Pulmonary artery endothelial cell (primary cell): Measurements from ENCODE around the gene NDFIP1. TPM values are rescaled to one million over a fixed set of nuclear protein-coding genes. Genes with fewer than 3 reads are reported as not detected.
A peak's percentile ranks its signal among the peaks of the same experiment; 100 is the strongest.
"Not testable (repeated sequence)": the region's sequence is repeated elsewhere in the genome, so short reads cannot be mapped to it uniquely, and the experiment has no call there.

Experiments
- DNase-seq: peaks from one replicate; pipeline ENCODE4 v3.0.0-alpha.2; 2011; ENCODE audit warnings: low read depth, low spot score
- total RNA-seq: library from RNA; depleted of rRNA; stranded (reverse); fragments of >200 nt; gene quantifications from 2 replicates; pipeline ENCODE4 v1.2.3, GENCODE V29; 2014

The NDFIP1 gene
- 36.8 and 44.9 TPM in 2 replicates for total RNA-seq

DNA sequence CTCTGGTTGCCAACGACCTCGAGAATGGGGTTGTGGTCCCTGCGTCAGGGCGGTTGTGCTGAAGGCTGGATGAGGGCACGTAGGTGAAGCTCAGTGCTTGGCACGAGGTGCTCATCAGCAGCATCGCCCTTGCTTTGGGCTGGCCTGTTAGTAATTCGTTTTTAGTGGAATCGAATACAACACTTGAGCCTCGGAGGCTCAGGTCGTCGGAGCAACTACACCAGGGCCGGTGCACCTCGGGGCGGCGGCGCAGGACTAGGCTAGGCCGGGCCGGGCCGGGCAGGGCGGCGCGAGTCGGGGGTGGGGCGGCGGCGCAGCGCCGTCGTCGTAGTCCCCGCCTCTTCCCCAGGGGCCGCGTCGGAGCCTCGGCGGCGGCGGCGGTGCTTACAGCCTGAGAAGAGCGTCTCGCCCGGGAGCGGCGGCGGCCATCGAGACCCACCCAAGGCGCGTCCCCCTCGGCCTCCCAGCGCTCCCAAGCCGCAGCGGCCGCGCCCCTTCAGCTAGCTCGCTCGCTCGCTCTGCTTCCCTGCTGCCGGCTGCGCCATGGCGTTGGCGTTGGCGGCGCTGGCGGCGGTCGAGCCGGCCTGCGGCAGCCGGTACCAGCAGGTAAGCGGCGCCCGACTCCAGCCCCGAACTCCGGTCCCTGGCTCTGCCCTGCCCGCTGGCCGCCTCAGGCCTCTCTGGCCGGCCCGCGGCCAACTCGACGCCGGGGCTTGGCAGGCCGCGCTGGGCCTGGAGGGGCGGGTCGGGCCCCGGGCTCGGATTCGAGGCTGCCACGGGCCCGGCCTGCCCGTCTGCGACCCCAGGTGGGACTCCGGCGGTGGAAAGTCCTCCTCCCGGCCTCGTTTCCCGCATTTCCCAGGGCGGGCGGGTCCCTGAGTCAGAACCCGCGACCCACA, at the start of gene NDFIP1:
Gene NDFIP1 (plus strand): TSS at position 348 of the 899 bp plus-strand sequence. CDS start 196 bp downstream, at position 544.
- DNase-seq = peak; percentile 36

- DNase-seq = no peak
These were observed 49.2 kb upstream of the NDFIP1 start for GRCh38 chr5:142059304-142059940.

DNA sequence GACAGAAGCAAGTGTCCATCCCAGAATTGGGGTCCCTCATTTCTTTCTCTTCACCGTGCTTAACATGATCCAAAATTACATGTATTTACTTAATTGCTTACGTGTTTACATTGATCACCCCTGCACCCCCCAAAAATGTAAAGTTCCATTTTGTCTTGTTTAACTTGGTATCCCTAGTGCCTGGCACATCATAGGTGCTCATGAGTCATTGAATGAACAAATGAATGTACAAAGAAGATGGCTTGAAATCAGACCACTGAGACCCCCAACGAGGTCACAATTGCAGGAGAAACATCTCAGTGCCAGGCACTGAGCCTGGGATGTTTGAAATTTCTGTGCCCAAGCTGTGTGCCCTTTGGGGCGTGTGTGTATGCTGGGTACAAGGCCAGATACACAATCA, 45.2 kb upstream of the NDFIP1 start:
- no peak for DNase-seq

GRCh38 chr5:142063878-142064331, 44.7 kb upstream of the NDFIP1 start:
- peak; percentile 4 for DNase-seq

- DNase-seq = no peak
These were observed 43.3 kb upstream of the NDFIP1 start for GRCh38 chr5:142065273-142065672.

- no peak for DNase-seq
These were observed 38.8 kb upstream of the NDFIP1 start for GRCh38 chr5:142069606-142070399.

- no peak for DNase-seq
These were observed 37.8 kb upstream of the NDFIP1 start for GRCh38 chr5:142070734-142071133.

DNA sequence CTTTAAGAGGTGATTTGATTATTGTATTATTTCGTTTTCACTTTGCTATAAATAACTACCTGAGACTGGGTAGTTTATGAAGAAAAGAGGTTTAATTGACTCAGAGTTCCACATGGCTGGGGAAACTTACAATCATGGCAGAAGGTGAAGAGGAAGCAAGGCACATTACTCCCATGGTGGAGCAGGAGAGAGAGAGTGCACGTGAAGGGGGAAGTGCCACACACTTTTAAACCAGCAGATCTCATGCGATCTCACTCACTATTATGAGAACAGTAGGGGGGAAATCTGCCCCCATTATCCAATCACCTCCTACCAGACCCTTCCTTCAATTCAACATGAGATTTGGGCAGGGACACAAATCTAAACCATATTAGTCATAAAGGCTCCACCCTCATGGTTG, 36.1 kb upstream of the NDFIP1 start:
- DNase-seq = no peak

DNA sequence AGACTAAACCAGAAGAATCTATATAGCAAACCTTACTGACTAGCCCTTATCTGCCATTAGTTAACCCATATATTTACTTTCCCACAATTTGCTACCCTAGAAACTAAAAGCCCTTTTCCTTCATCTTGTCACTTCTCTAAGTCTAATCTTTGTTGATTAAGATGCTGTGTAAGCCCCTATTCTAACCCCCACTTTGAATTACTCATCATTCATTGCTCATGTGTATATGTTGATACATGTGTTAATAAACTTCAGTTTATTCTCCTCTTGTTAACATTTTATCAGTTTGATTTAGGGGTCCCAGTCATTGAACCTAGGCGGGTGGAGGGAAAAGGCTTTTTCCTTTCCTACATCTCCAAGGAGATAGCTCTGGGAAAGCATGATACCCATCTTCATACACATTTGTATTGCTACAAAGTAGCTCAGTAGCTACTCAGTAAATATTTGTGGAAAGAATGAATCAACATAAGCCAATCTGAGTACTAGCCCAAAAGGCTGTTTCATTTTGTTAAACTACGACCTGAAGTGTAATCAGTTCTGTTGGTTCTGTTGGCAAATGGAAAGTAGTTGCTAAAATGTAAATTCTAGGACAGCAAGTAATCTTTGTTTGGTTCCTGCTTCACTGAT, 35.1 kb upstream of the NDFIP1 start:
- no peak for DNase-seq

GRCh38 chr5:142074006-142074405, 34.6 kb upstream of the NDFIP1 start:
- no peak for DNase-seq

DNA sequence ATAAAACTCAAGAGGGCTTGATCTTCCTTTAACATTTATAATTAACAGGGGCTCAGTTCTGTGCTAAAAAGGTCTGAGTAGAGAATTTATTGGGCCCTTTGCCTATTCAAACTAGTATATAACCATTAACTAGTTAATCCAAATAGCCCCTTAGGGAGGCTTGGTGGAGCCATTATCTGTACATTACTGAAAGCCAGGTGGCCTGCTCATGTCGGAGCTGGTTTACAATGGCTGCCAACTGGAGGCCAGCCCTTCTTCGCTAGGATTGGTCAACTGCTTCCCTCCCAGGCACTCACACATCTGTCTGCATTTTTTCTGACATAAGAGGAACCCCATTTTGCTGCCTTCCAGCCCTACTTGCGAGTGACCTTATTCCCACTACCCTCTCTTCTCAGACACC, 30.4 kb upstream of the NDFIP1 start:
- no peak for DNase-seq

DNA sequence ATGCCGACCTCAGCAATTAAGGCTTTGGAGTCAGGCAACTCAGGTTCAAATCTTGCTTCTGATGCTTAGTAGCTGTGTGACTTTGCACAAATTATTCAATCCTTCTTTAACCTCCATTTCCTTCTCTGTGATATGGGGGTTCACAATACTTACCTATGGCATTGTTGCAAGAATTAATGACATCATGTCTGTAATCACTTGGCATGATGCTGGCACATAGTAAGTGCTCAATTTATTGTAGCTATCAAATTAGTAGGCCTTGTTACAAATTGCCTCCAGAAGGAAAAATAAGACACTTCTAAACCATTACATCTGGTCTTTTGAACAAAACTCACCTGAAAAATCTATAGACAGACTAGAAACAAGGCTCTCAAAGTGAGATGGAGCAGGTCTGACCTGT, 29.9 kb upstream of the NDFIP1 start:
- no peak for DNase-seq

GRCh38 chr5:142079306-142079721, 29.3 kb upstream of the NDFIP1 start:
- DNase-seq = no peak

DNA sequence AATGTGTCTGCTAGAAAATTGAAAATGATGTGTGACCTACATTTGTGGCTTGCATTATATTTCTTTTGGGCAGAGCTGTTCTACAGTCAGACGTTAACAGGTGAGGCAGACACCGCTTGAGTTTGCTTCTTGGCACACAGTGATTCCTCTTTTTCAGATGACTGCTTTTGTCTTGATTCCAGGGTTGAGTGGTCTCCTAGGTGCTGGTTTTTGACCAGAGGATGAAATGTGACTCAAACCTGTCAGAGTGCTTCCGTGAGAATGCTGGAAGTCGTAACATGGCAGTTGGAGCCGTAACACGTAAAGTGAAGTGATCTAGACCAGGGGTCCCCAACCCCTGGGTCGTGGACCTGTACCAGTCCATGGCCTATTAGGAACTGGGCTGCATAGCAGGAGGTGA, 28.3 kb upstream of the NDFIP1 start:
- DNase-seq = no peak

GRCh38 chr5:142082182-142082781, 26.3 kb upstream of the NDFIP1 start:
- no peak for DNase-seq

DNA sequence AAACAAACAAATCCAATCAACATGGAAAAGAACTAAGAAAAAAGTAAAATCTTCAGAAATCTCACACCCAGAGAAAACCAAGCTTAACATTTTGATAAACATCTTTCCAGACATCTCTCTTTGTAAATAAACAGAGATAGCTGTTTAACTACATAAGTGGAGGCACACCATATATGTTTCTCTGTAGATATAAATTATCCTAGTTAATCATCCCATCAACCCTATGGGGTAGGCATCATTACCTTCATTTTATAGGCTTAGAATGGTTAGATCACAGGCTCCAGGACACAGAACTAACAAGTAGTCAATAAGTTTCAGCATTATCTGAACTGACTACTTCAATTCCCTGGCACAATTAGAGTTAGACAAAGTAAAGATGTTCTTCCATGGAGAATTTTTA, 22.4 kb upstream of the NDFIP1 start:
- DNase-seq = no peak

- DNase-seq = no peak
These were observed 21.9 kb upstream of the NDFIP1 start for GRCh38 chr5:142086679-142087078.

GRCh38 chr5:142087920-142088679, 20.5 kb upstream of the NDFIP1 start:
- no peak for DNase-seq

DNA sequence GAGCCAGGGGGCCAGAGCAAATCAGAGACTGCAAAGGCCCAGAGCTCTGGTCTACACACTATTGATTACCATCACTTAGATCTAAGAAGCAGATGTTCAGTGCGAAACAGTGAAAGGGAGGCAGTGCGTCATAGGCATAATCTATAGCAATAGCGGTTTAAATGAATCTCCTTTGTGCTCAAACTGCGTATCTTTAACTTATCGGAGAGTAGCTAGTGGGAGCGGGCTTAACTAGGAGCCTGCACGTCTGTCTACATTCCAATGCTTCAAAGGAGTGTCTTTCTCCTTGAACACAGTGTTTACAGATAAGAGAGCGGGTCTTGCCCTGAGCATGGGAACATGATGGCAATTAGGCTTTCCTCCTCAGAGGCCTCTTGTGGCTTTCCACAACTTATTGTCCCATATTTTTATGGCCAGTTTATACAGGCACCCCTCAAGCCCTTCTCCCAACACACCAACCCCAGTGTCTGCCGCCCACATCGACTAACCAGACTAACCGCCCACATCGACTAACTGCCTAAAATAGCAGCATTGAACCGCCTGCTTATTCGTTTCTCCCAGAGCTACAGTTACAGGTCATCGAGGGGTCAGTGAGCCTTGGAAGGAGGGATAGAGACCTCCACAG, 19.6 kb upstream of the NDFIP1 start:
- DNase-seq = not testable (repeated sequence)

GRCh38 chr5:142091012-142091411, 17.6 kb upstream of the NDFIP1 start:
- no peak for DNase-seq
